Fibroblast of lung (primary cell): ENCODE measurements around the gene NPAS1. TPM values are rescaled to one million over a fixed set of nuclear protein-coding genes. Genes with fewer than 3 reads are reported as not detected.

Source experiments
- DNase-seq, 2 donors: peaks; one replicate each; pipeline versions ENCODE4 v3.0.0 to v3.0.0-alpha.2; 2010; ENCODE audit warnings: low read depth in 2 of 2
- H2AFZ ChIP-seq: 2 replicates; pipeline ENCODE4 v1.5.1; 2012; ENCODE audit warnings: low read length, control low read depth, inconsistent platforms
- H3K27ac ChIP-seq: 2 replicates; pipeline ENCODE4 v1.5.1; 2011; ENCODE audit warnings: low read length, control low read depth; ENCODE audit not compliant: insufficient read depth
- H3K27me3 ChIP-seq: 2 replicates; pipeline ENCODE4 v1.5.1; 2011; ENCODE audit warnings: mild to moderate bottlenecking, low read length; ENCODE audit not compliant: control insufficient read depth, insufficient read depth
- H3K36me3 ChIP-seq: 2 replicates; pipeline ENCODE4 v1.5.1; 2011; ENCODE audit warnings: low read length; ENCODE audit not compliant: control insufficient read depth, insufficient read depth
- H3K4me1 ChIP-seq: 2 replicates; pipeline ENCODE4 v1.5.1; 2011; ENCODE audit warnings: low read length; ENCODE audit not compliant: control insufficient read depth, insufficient read depth; ENCODE audit errors: extremely low read depth
- H3K4me2 ChIP-seq: 2 replicates; pipeline ENCODE4 v1.5.1; 2011; ENCODE audit warnings: low read length, control low read depth; ENCODE audit not compliant: insufficient read depth; ENCODE audit errors: extremely low read depth
- H3K4me3 ChIP-seq, 4 experiments: fragments of 200-600 bp in 1 of 4; sonication (generic) in 1 of 4; replicated peaks in 1 of 4; 2 replicates each; pipeline ENCODE4 v1.5.1; 2011 to 2016; ENCODE audit warnings: low read length in 4 of 4, low read depth in 3 of 4, mild to moderate bottlenecking in 3 of 4, control low read depth in 2 of 4, inconsistent platforms in 1 of 4, mixed read lengths in 1 of 4; ENCODE audit not compliant: insufficient read depth in 1 of 4; ENCODE audit errors: control extremely low read depth in 1 of 4
- H3K79me2 ChIP-seq: 2 replicates; pipeline ENCODE4 v1.5.1; 2012; ENCODE audit warnings: mild to moderate bottlenecking, low read length, inconsistent platforms; ENCODE audit not compliant: control insufficient read depth, insufficient read depth
- H3K9ac ChIP-seq: 2 replicates; pipeline ENCODE4 v1.5.1; 2011; ENCODE audit warnings: mild to moderate bottlenecking, low read length, control low read depth; ENCODE audit not compliant: insufficient read depth
- H3K9me3 ChIP-seq: 2 replicates; pipeline ENCODE4 v1.5.1; 2012; ENCODE audit warnings: low read depth, low read length; ENCODE audit not compliant: control insufficient read depth, insufficient read depth
- H4K20me1 ChIP-seq: 2 replicates; pipeline ENCODE4 v1.5.1; 2011; ENCODE audit warnings: low read length; ENCODE audit not compliant: control insufficient read depth, insufficient read depth; ENCODE audit errors: extremely low read depth
- CTCF ChIP-seq, 2 donors: IDR thresholded peaks in 1 of 2; conservative IDR thresholded peaks in 1 of 2; 1 replicate in 1 of 2; 2 replicates in 1 of 2; pipeline ENCODE4 v1.5.1; 2011 to 2012; ENCODE audit warnings: low read length in 2 of 2, control low read depth in 1 of 2, inconsistent platforms in 1 of 2, low read depth in 1 of 2, mild to moderate bottlenecking in 1 of 2
- EZH2 ChIP-seq: IDR thresholded peaks from 2 replicates; pipeline ENCODE4 v1.5.1; 2012; ENCODE audit warnings: low read length, control low read depth, mild to moderate bottlenecking; ENCODE audit errors: missing control alignments
- polyA plus RNA-seq, 2 donors: library from polyadenylated mRNA; depleted of rRNA in 1 of 2; stranded (reverse) in 1 of 2; unstranded in 1 of 2; fragments of >200 nt; gene quantifications; 2 replicates each; pipeline ENCODE4 v1.2.1, GENCODE V29; 2011 to 2012; ENCODE audit warnings: missing spikeins in 1 of 2
- total RNA-seq: library from RNA; depleted of rRNA; stranded (reverse); fragments of >200 nt; gene quantifications from 2 replicates; pipeline ENCODE4 v1.2.1, GENCODE V29; 2014

NPAS1 gene
- total and polyA plus RNA-seq, 2 donors (not counting 1 experiment from before 2014, with no cell fraction given) = 0.22 to 0.33 TPM

- no peak for DNase-seq
- Histone ChIP-seq H3K4me2 (no peak overlapping the region), H3K27ac (no peak overlapping the region), H3K79me2 (no peaks in the 10 kb centered on the region), H4K20me1 (no peaks in the 10 kb centered on the region), H3K9me3 (no peaks in the 10 kb centered on the region), H3K36me3 (peaks cover 26% of the 10 kb centered on the region), H3K4me1 (no peaks in the 10 kb centered on the region), H2AFZ (no peak overlapping the region), H3K27me3 (no peaks in the 10 kb centered on the region), H3K4me3 (no peak overlapping the region), H3K9ac (no peak overlapping the region)
- no peak for TF ChIP-seq CTCF (conservative IDR thresholded peaks at IDR 0.05 in 1 of 2, IDR thresholded peaks at IDR 0.05 in 1 of 2; ENCODE audit: low read depth in 1 of 2, low read length in 2 of 2)
- TF ChIP-seq EZH2 = no peak
These were observed 45.6 kb downstream of the NPAS1 start for GRCh38 chr19:47065242-47065641.

GRCh38 chr19:47066376-47067214 lies 47.0 kb downstream of the NPAS1 start:
- TF ChIP-seq CTCF (conservative IDR thresholded peaks at IDR 0.05 in 1 of 2, IDR thresholded peaks at IDR 0.05 in 1 of 2; ENCODE audit: low read depth in 1 of 2, low read length in 2 of 2) (no peak), EZH2 (no peak)
- Histone ChIP-seq H3K9ac (no peak overlapping the region), H3K4me1 (no peaks in the 10 kb centered on the region), H3K9me3 (no peaks in the 10 kb centered on the region), H3K27ac (no peak overlapping the region), H3K36me3 (peaks cover 35% of the 10 kb centered on the region), H3K4me2 (no peak overlapping the region), H4K20me1 (no peaks in the 10 kb centered on the region), H3K4me3 (no peak overlapping the region), H3K27me3 (no peaks in the 10 kb centered on the region), H3K79me2 (no peaks in the 10 kb centered on the region), H2AFZ (no peak overlapping the region)
- DNase-seq = no peak

- H2AFZ ChIP-seq = no peak overlapping the region
- no peak overlapping the region for H3K27ac ChIP-seq
- no peaks in the 10 kb centered on the region for H4K20me1 ChIP-seq
- DNase-seq = no peak
- no peaks in the 10 kb centered on the region for H3K4me1 ChIP-seq
- no peak for TF ChIP-seq EZH2
- TF ChIP-seq CTCF (conservative IDR thresholded peaks at IDR 0.05 in 1 of 2, IDR thresholded peaks at IDR 0.05 in 1 of 2; ENCODE audit: low read depth in 1 of 2, low read length in 2 of 2) = no peak
- H3K4me3 ChIP-seq = no peak overlapping the region
- H3K4me2 ChIP-seq = no peak overlapping the region
- H3K9ac ChIP-seq = no peak overlapping the region
- H3K27me3 ChIP-seq = no peaks in the 10 kb centered on the region
- peaks cover 40% of the 10 kb centered on the region for H3K36me3 ChIP-seq
- no peaks in the 10 kb centered on the region for H3K9me3 ChIP-seq
- no peaks in the 10 kb centered on the region for H3K79me2 ChIP-seq
These were observed 47.7 kb downstream of the NPAS1 start for GRCh38 chr19:47067215-47067847.
